Kidney tubule cell (primary cell): ENCODE results near the gene DAB1.

Source experiments
- DNase-seq: peaks from one replicate; pipeline ENCODE4 v3.0.0-alpha.2; 2018; ENCODE audit warnings: low spot score

The DAB1 gene

GRCh38 chr1:57020216-57020615 is 403.6 kb downstream of the DAB1 start:
- DNase-seq, result no peak

GRCh38 chr1:57019236-57019839 is 404.5 kb downstream of the DAB1 start:
- DNase-seq, result no peak

- no peak for DNase-seq
Observed at GRCh38 chr1:57018119-57018518, 405.7 kb downstream of the DAB1 start.

- no peak for DNase-seq
Observed at GRCh38 chr1:57017717-57018116, 406.1 kb downstream of the DAB1 start.

- DNase-seq, result peak; percentile 33
Observed at GRCh38 chr1:57017200-57017599, 406.7 kb downstream of the DAB1 start.

- DNase-seq, result no peak
Observed at GRCh38 chr1:57015071-57015470, 408.8 kb downstream of the DAB1 start.

- DNase-seq, result peak; percentile 15
Observed at GRCh38 chr1:57013522-57013921, 410.3 kb downstream of the DAB1 start.

- DNase-seq, result no peak
Observed at GRCh38 chr1:57012315-57012714, 411.5 kb downstream of the DAB1 start.

- DNase-seq, result no peak
Observed at GRCh38 chr1:57010511-57010910, 413.3 kb downstream of the DAB1 start.

- DNase-seq, result no peak
Observed at GRCh38 chr1:57007948-57008347, 415.9 kb downstream of the DAB1 start.

GRCh38 chr1:57007472-57007871 is 416.4 kb downstream of the DAB1 start:
- DNase-seq, result no peak

GRCh38 chr1:57003398-57004139 is 420.3 kb downstream of the DAB1 start:
- no peak for DNase-seq

GRCh38 chr1:56995414-56996100 is 428.3 kb downstream of the DAB1 start:
- DNase-seq, result no peak

GRCh38 chr1:56993475-56993874 is 430.4 kb downstream of the DAB1 start:
- DNase-seq, result no peak

GRCh38 chr1:56992318-56993125 is 431.3 kb downstream of the DAB1 start:
- no peak for DNase-seq

- no peak for DNase-seq
Observed at GRCh38 chr1:56991576-56991975, 432.3 kb downstream of the DAB1 start.

GRCh38 chr1:56986397-56986796 is 437.5 kb downstream of the DAB1 start:
- no peak for DNase-seq

GRCh38 chr1:56985857-56986256 is 438.0 kb downstream of the DAB1 start:
- no peak for DNase-seq

- DNase-seq, result no peak
Observed at GRCh38 chr1:56983484-56983883, 440.4 kb downstream of the DAB1 start.

GRCh38 chr1:56979986-56980755 is 443.7 kb downstream of the DAB1 start:
- DNase-seq, result no peak

GRCh38 chr1:56978819-56979218 is 445.0 kb downstream of the DAB1 start:
- no peak for DNase-seq

GRCh38 chr1:56977910-56978309 is 445.9 kb downstream of the DAB1 start:
- DNase-seq, result no peak
